HAP-1 (cell line): ENCODE results near the gene GOLGA8N.
"Not testable (repeated sequence)": the region's sequence is repeated elsewhere in the genome, so short reads cannot be mapped to it uniquely, and the experiment has no call there.

Experiments
- DNase-seq, 2 experiments: peaks; one replicate each; pipeline ENCODE4 v3.0.0-alpha.2; 2016 to 2020; ENCODE audit warnings: low spot score in 2 of 2
- H3K27me3 ChIP-seq: fragments of 250-450 bp; sonication (Bioruptor Pico); 2 replicates; pipeline ENCODE4 v1.5.1; 2020; ENCODE audit warnings: low read depth, mild to moderate bottlenecking, moderate library complexity
- H3K36me3 ChIP-seq: fragments of 250-450 bp; sonication (Bioruptor Pico); replicated peaks from 2 replicates; pipeline ENCODE4 v1.5.1; 2020; ENCODE audit warnings: mild to moderate bottlenecking
- H3K4me1 ChIP-seq: fragments of 250-450 bp; sonication (Bioruptor Pico); 2 replicates; pipeline ENCODE4 v1.5.1; 2020; ENCODE audit warnings: mild to moderate bottlenecking
- H3K4me3 ChIP-seq: fragments of 250-450 bp; sonication (Bioruptor Pico); 2 replicates; pipeline ENCODE4 v1.5.1; 2020; ENCODE audit warnings: mild to moderate bottlenecking, moderate library complexity
- H3K9me3 ChIP-seq: fragments of 250-450 bp; sonication (Bioruptor Pico); 2 replicates; pipeline ENCODE4 v1.5.1; 2020; ENCODE audit warnings: mild to moderate bottlenecking, moderate library complexity
- in situ Hi-C: fragments of 300-500 bp; cut with MboI; formaldehyde crosslinking; loops from 3 replicates; pipeline ENCODE4 v1.14.3; 2020; ENCODE audit warnings: low sequenced_read_pairs, inconsistent platforms, mixed read lengths

The GOLGA8N gene

DNA sequence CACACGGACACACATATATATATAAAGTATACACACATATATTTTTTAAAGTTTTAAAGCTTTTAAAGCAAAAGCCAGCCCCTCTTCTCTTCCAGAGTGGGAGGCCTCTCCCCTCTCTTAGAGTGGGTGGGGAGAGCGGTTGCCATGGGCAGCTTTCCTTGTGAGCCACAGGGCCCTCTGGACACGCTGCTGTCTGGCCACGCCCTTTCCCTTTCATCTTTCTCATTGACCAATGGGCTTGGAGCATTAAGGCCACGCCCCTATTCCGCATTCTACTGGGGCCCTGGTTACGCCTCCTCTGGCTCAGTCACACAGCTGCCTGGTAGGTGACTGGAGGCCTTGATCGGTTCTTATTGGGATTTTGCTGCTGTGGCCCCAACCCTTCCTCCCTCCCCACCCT lies at the start of gene GOLGA8N:
Gene GOLGA8N, plus strand, starts transcription at position 306 of the 400 bp plus-strand sequence.
- H3K27me3 ChIP-seq, in situ Hi-C loops, H3K4me1 ChIP-seq, H3K36me3 ChIP-seq, H3K9me3 ChIP-seq, H3K4me3 ChIP-seq: not testable (repeated sequence)
- peak in 1 of 2 experiments; percentile 51 for DNase-seq

DNA sequence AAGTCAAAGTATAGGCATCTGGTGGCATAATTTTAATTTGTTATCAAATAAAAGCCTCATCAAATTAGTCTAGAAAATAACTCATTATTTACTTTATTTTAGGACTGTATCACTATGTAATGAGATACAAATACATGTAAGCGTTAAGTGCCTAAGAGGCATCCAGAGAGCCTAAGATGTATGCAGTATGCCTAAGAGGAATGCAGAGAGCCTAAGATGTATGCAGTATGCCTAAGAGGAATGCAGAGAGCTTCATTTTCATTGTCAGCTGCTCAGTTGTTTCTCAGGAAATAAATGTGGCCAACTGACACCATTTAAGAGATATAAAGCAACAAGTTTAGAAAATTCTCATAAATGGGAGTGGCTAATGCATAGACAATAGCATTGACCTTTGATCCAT lies 49.8 kb upstream of the GOLGA8N start:
- H3K9me3 ChIP-seq, H3K4me3 ChIP-seq, H3K27me3 ChIP-seq, H3K4me1 ChIP-seq, DNase-seq, in situ Hi-C loops, H3K36me3 ChIP-seq: not testable (repeated sequence)

DNA sequence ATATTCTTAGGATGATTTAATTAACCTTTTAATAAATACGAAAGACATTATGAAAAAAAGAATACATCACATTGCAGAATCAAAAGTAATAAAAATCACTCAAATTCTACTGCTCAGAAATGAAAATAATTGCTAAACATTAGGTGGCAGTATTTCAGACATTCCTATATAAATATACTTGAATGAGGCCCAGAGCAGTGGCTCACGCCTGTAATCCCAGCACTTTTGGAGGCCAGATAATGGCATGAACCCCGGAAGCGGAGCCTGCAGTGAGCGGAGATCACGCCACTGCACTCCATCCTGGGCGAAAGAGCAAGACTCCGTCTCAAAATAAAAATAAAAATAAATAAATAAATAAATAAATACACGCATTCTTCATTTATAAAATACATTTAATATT lies 48.1 kb upstream of the GOLGA8N start:
- H3K4me1 ChIP-seq, DNase-seq, H3K9me3 ChIP-seq, H3K27me3 ChIP-seq, H3K4me3 ChIP-seq, H3K36me3 ChIP-seq, in situ Hi-C loops: not testable (repeated sequence)

DNA sequence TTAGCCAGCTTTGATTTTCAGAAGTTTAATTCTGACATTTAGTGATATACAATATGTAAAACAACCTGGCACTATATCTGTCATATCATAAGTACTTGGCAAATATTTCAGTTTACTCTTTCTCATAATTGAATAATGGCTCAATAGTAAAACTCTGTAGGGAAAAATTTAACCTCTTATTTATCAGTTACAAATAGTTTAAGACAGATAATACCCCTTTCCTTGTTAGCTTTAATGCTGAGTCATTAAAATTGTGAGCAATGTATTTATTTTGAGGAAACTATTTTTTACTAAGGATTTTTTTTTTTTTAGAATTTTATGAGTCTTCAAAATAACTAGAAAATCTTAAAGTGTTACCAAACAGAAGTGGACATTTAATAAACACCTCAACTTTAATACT lies 38.7 kb upstream of the GOLGA8N start:
- H3K36me3 ChIP-seq, in situ Hi-C loops, DNase-seq, H3K9me3 ChIP-seq, H3K4me3 ChIP-seq, H3K4me1 ChIP-seq, H3K27me3 ChIP-seq: not testable (repeated sequence)

DNA sequence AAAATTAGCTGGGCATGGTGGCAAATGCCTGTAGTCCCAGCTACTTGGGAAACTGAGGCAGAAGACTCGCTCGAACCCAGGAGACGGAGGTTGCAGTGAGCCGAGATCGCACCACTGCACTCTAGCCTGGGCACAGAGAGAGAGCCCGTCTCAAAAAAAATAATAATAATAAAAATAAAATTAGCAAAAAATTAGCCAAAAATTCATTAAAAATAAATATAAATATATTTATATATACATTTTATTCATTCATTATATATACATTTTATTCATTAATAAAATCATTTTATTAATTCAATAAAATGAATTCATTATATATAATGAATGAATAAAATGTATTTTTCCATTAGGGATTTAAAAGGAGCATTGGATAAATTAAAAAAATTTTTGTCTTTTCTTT lies 31.1 kb upstream of the GOLGA8N start:
- H3K36me3 ChIP-seq, in situ Hi-C loops, H3K4me1 ChIP-seq, H3K9me3 ChIP-seq, DNase-seq, H3K27me3 ChIP-seq, H3K4me3 ChIP-seq: not testable (repeated sequence)

DNA sequence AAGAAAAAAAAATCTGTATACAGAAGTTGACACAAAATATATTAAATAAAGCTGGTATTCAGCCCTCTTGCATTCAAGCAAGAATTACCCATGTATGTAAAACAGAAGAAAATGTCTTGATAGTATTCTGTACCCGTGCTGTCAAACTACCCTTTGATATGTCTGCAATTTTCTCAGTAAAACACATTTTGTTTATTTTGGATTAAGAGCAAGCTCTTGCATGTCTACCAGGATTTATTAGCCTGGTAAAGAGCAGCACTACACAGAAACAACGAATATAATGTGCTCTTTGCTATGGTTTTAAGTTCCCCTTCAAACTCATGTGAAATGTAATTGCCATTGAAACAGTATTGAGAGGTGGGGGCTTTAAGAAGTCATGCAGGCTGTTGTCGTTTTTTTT lies 24.3 kb upstream of the GOLGA8N start:
- DNase-seq, H3K36me3 ChIP-seq, H3K4me3 ChIP-seq, H3K9me3 ChIP-seq, H3K27me3 ChIP-seq, in situ Hi-C loops, H3K4me1 ChIP-seq: not testable (repeated sequence)

DNA sequence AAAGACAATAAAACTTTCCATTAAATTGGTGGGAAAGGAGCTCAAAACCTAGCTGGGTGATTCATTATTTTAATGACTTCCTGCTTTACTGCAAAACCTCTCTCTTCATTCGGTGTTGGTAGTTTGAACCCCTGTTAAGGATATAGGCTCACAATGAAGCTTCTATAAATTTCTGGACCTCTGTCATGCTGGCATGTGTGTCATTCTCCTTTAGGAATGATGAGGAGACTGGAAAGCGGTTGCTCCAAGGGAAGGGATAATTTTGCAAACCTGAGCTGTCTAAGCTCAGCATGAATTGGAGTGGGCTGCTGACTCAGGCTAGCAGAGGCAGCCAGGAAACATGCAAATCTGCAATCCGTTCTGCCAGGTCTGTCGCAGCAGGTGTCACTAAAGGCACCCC lies 14.8 kb upstream of the GOLGA8N start:
- H3K4me1 ChIP-seq, H3K9me3 ChIP-seq, in situ Hi-C loops, H3K4me3 ChIP-seq, H3K36me3 ChIP-seq, H3K27me3 ChIP-seq, DNase-seq: not testable (repeated sequence)

DNA sequence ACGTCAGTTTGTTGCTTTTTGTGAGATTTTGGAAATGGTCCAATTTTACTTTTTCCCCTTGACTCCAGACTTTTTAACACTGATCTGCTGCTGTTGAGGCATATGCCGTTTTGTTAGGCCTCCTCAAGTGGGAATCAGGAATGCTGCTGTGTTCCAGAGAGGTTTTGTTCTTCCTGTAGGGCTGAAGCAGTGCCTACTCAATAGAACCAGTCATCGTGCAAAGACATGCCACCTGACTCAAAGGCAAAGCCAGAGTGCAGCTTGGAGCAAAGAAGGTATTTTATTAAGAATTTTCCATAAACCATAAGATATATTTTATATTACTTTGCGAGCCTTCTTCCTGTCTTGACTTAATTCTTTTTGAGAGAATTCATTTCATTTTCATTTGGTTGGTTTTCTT lies 7.4 kb upstream of the GOLGA8N start:
- H3K9me3 ChIP-seq, H3K27me3 ChIP-seq, DNase-seq, H3K4me1 ChIP-seq, H3K4me3 ChIP-seq, in situ Hi-C loops, H3K36me3 ChIP-seq: not testable (repeated sequence)

DNA sequence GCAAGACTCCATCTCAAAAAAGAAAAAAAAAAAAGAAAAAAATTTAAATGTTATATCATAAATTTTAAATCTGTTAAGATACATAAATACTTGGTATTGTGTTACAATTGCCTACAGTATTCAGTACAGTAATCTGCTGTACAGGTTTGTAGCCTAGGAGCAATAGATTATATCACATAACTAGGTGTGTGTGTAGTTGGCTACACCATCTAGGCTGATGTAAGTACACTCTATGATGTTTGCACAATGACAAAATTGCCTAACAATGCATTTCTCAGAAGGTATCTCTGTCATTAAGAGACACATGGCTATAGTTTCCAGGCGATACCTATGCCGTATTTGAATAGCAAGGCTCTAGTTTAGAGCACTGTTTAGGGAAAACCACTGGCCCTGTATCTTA lies 16.3 kb downstream of the GOLGA8N start:
- H3K27me3 ChIP-seq, H3K4me3 ChIP-seq, DNase-seq, H3K36me3 ChIP-seq, H3K4me1 ChIP-seq, in situ Hi-C loops, H3K9me3 ChIP-seq: not testable (repeated sequence)

DNA sequence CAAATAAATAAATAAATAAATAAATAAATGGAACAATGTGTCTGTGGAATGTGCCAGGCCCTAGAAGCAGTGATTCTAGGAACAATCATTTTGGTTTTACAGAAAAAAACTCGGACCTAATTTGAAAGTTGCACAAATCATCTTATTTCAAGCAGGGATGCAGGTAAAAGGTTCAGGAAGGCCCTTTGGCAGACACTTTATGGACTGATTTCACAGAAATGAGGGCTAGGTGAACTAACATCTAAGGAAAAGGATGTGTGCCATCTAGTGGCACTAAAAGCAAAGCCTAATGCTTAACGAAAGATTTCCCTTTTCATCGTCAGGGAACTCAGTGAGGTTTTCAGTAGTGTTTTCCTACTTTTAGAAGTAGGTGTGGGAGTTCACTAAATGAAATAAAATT lies 17.5 kb downstream of the GOLGA8N start:
- in situ Hi-C loops, H3K36me3 ChIP-seq, H3K4me3 ChIP-seq, H3K27me3 ChIP-seq, H3K4me1 ChIP-seq, H3K9me3 ChIP-seq: not testable (repeated sequence)
- DNase-seq: peak in 1 of 2 experiments; percentile 25

DNA sequence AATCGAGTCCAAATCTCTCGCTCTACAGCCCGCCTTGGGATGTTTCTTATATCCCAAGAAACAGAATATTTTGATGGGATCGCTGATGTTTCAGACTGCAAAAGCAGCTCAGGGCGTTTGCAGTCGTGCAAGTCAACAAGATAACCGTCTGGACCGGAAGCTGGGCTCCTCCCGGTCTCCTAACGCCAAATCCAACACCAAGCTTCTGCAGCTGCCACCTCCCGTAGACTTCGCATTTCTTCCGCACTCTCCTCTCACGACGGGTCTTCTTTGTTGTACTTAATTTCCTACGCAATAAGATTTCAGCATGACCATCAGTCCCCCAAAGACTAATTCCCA lies 21.4 kb downstream of the GOLGA8N start:
- H3K9me3 ChIP-seq, H3K27me3 ChIP-seq, H3K36me3 ChIP-seq, DNase-seq, in situ Hi-C loops: not testable (repeated sequence)
- peaks cover 11% of the 10 kb centered on the region for H3K4me1 ChIP-seq
- peak overlapping the region; percentile 79 for H3K4me3 ChIP-seq

DNA sequence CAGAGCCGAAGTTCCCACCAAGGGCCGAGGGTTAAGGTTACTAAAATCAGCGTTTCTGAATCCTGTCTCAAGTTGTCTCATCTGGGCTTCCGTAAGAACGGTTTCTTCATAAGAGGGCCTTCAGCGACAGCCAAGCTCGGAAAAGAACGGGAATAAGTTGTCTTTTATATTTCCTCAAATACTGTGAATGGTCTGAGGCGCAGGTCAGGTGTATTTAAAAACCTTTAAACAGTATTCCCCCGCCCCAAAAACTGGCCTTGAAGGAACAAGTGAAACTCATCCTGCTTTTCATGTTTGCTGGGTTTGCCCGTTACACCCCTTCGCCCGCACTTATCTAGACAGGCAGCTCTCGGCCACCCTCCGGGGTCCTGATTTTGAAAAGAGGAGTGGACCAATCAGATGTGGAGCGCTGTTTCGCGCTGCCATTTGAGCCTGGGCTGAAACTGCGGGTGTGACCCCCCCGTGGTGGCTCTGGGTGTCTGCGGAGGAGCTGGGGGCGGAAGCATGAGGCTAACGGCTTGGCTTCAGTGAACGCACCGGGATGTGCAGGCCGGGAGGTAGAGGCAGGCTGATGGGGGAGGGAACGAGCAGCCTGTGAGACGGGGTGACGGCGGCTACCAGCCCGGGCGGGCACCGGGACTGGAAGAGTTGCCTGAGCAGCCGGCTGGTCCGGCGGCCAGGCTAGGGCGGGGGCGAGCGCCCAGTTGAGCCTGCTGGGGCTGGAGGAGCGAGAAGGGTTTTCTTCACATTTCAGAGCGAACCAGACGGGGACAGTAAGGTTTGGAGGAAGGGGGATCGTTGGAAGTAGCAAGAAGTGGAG lies 22.0 kb downstream of the GOLGA8N start, which contains the start of gene ARHGAP11A:
Gene ARHGAP11A, plus strand, starts transcription at position 454 of the 820 bp plus-strand sequence. CDS start 708 bp downstream, outside the sequence.
- DNase-seq: peak; percentile 85 to 92
- H3K27me3 ChIP-seq, H3K9me3 ChIP-seq, in situ Hi-C loops, H3K36me3 ChIP-seq: not testable (repeated sequence)
- peak within 1 kb of the TSS; percentile 79 for H3K4me3 ChIP-seq
- H3K4me1 ChIP-seq: peaks cover 11% of the 10 kb centered on the region

DNA sequence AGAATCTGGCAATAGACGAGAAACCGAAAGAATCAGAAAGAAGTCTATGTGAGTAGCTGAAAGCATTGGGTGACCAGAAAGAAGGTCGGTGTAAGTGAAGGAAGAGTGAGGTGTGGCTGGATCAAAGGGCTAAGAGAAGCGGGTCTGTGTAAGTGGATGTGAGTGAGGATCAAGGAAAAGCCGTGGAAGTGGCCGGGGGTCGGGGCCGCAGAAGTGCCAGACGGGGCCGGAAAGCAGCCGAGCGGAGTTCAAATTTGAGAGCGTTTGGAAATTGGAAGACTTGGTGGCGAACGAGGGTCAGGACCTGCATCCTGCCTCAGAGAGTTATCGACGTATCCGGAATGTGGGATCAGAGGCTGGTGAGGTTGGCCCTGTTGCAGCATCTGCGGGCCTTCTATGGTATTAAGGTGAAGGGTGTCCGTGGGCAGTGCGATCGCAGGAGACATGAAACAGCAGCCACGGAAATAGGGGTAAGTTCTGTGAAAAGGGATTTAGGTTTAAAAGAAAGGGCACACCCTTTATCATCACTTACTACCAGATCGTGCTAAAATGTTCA lies 22.7 kb downstream of the GOLGA8N start:
- peaks cover 11% of the 10 kb centered on the region for H3K4me1 ChIP-seq
- DNase-seq: peak in 1 of 2 experiments; percentile 36
- H3K4me3 ChIP-seq: peak overlapping the region; percentile 79
- in situ Hi-C loops, H3K27me3 ChIP-seq, H3K9me3 ChIP-seq, H3K36me3 ChIP-seq: not testable (repeated sequence)

DNA sequence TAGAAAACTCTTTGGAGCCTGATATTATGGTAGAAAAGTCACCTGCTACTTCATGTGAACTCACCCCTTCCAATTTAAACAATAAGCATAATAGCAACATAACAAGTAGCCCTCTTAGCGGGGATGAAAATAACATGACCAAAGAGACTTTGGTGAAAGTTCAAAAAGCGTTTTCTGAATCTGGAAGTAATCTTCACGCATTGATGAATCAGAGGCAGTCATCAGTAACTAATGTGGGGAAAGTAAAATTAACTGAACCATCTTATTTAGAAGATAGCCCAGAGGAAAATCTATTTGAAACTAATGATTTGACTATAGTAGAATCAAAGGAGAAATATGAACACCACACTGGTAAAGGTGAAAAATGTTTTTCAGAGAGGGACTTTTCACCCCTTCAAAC lies 43.2 kb downstream of the GOLGA8N start:
- peaks cover 76% of the 10 kb centered on the region for H3K36me3 ChIP-seq

More for the DNA sequence above, 43.2 kb downstream of the GOLGA8N start:
- in situ Hi-C loops: no loop called here
- Histone ChIP-seq H3K9me3 (no peaks in the 10 kb centered on the region), H3K4me3 (no peak overlapping the region), H3K27me3 (no peaks in the 10 kb centered on the region), H3K4me1 (no peaks in the 10 kb centered on the region)
- DNase-seq: no peak
